C4-2B (cell line): ENCODE measurements around the gene SRM.

Experiments used
- ZFX ChIP-seq: fragments of 450-650 bp; IDR thresholded peaks from 2 replicates; pipeline ENCODE4 v1.6.1; 2017
- TF ChIP-seq, protein P1 (sequence below): fragments of 450-650 bp; conservative IDR thresholded peaks from 2 replicates; pipeline ENCODE4 v1.5.1; 2017; ENCODE audit warnings: mild to moderate bottlenecking

DNA sequence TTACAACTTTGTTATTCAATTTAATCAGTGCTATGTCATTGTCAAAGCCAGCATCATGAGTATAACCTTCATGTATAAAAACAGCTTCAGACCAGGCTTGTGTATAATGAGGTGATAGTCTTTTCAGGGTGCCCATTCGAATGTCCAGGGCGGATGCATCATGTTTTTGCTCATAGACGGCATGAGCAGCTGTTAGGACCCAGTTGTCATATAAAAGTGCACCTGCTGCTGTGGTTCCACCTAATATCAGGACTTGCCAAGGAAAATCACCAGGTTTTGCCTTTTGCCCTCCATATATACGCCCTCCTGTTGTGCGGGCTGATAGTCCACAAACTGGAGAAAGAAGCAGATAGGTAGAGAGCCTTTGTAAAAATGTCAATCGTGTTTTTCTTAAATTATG, 32.5 kb downstream of the SRM start:
- TF ChIP-seq, protein P1, sequence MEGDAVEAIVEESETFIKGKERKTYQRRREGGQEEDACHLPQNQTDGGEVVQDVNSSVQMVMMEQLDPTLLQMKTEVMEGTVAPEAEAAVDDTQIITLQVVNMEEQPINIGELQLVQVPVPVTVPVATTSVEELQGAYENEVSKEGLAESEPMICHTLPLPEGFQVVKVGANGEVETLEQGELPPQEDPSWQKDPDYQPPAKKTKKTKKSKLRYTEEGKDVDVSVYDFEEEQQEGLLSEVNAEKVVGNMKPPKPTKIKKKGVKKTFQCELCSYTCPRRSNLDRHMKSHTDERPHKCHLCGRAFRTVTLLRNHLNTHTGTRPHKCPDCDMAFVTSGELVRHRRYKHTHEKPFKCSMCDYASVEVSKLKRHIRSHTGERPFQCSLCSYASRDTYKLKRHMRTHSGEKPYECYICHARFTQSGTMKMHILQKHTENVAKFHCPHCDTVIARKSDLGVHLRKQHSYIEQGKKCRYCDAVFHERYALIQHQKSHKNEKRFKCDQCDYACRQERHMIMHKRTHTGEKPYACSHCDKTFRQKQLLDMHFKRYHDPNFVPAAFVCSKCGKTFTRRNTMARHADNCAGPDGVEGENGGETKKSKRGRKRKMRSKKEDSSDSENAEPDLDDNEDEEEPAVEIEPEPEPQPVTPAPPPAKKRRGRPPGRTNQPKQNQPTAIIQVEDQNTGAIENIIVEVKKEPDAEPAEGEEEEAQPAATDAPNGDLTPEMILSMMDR, result no peak
- no peak for TF ChIP-seq ZFX
